DND-41 (cell line): Measurements from ENCODE around the gene DSCAML1.

Source experiments
- ATAC-seq: fragments of 200-7000 bp; cut with Tn5 transposase; 3 replicates; pipeline ENCODE4 v1.9.1; 2021; ENCODE audit warnings: low read depth; ENCODE audit not compliant: insufficient read depth
- DNase-seq: peaks from one replicate; pipeline ENCODE4 v3.0.0-alpha.2; 2020
- H2AFZ ChIP-seq: 2 replicates; pipeline ENCODE4 v1.6.0; 2012; ENCODE audit warnings: low read depth, low read length
- H3K27ac ChIP-seq: 2 replicates; pipeline ENCODE4 v1.5.1; 2012; ENCODE audit warnings: low read length, inconsistent platforms
- H3K27me3 ChIP-seq: fragments of 200-600 bp; sonication (generic); 2 replicates; pipeline ENCODE4 v1.6.0; 2012; ENCODE audit warnings: low read length, mild to moderate bottlenecking, inconsistent platforms; ENCODE audit not compliant: insufficient read depth, poor library complexity
- H3K36me3 ChIP-seq: 2 replicates; pipeline ENCODE4 v1.5.1; 2012; ENCODE audit warnings: low read length, inconsistent platforms; ENCODE audit not compliant: insufficient read depth
- H3K4me1 ChIP-seq: 2 replicates; pipeline ENCODE4 v1.5.1; 2012; ENCODE audit warnings: mild to moderate bottlenecking, low read length; ENCODE audit not compliant: insufficient read depth
- H3K4me2 ChIP-seq: 2 replicates; pipeline ENCODE4 v1.6.0; 2012; ENCODE audit warnings: mild to moderate bottlenecking, moderate library complexity, low read length, inconsistent platforms; ENCODE audit not compliant: insufficient read depth
- H3K4me3 ChIP-seq, 2 experiments: fragments of 200-600 bp in 1 of 2; shearing (Covaris generic) in 1 of 2; 2 replicates each; pipeline ENCODE4 v1.5.1; 2012 to 2016; ENCODE audit warnings: inconsistent platforms in 2 of 2, low read length in 2 of 2, mild to moderate bottlenecking in 2 of 2, low read depth in 1 of 2, moderate library complexity in 1 of 2
- H3K79me2 ChIP-seq: 2 replicates; pipeline ENCODE4 v1.6.0; 2012; ENCODE audit warnings: low read length, inconsistent platforms; ENCODE audit not compliant: insufficient read depth
- H3K9ac ChIP-seq: 2 replicates; pipeline ENCODE4 v1.6.0; 2012; ENCODE audit warnings: low read depth, mild to moderate bottlenecking, inconsistent platforms, low read length, moderate library complexity
- H3K9me3 ChIP-seq: 2 replicates; pipeline ENCODE4 v1.5.1; 2012; ENCODE audit warnings: low read length, moderate library complexity, mild to moderate bottlenecking, inconsistent platforms; ENCODE audit not compliant: insufficient read depth, severe bottlenecking
- H4K20me1 ChIP-seq: 2 replicates; pipeline ENCODE4 v1.6.0; 2012; ENCODE audit warnings: low read length; ENCODE audit not compliant: insufficient read depth
- EZH2 ChIP-seq: IDR thresholded peaks from 3 replicates; pipeline ENCODE4 v1.6.1; 2012; ENCODE audit warnings: borderline replicate concordance, low read depth, mild to moderate bottlenecking, moderate library complexity, low read length, inconsistent platforms; ENCODE audit not compliant: severe bottlenecking
- TF ChIP-seq, protein P1 (sequence below): IDR thresholded peaks from 2 replicates; pipeline ENCODE4 v1.5.1; 2012; ENCODE audit warnings: borderline replicate concordance, low read length, moderate library complexity, mild to moderate bottlenecking; ENCODE audit not compliant: poor library complexity, severe bottlenecking; ENCODE audit errors: extremely low read depth

DSCAML1 gene

DNA sequence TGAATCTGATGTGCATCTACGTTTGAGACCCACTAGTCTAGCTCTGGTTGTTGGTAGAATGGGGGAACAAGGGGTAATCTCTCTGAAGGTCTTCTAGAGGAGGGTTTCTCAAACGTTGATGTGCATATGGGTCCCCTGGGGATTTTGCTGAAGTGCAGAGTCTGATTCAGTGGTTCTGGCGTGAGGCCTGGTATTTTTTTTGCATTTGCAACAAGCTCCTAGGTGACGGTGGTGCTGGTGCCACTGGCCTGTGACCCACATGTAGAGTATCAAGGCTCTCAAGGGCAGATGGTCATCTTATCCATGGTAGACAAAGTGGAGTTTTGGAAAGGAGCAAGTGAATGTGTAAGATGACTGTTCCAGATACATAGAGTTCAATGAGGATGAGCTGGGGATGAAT, 372.2 kb downstream of the DSCAML1 start:
- Histone ChIP-seq H3K4me1 (no peaks in the 10 kb centered on the region), H2AFZ (no peak overlapping the region), H3K9ac (no peak overlapping the region), H3K4me3 (no peak overlapping the region), H3K36me3 (no peaks in the 10 kb centered on the region), H3K4me2 (no peak overlapping the region), H3K27me3 (no peaks in the 10 kb centered on the region), H3K27ac (no peak overlapping the region), H3K79me2 (no peaks in the 10 kb centered on the region), H4K20me1 (peaks cover 2% of the 10 kb centered on the region; the same call in 1 of the 2 replicates), H3K9me3 (no peaks in the 10 kb centered on the region)
- TF ChIP-seq EZH2, result no peak
- TF ChIP-seq, protein P1, sequence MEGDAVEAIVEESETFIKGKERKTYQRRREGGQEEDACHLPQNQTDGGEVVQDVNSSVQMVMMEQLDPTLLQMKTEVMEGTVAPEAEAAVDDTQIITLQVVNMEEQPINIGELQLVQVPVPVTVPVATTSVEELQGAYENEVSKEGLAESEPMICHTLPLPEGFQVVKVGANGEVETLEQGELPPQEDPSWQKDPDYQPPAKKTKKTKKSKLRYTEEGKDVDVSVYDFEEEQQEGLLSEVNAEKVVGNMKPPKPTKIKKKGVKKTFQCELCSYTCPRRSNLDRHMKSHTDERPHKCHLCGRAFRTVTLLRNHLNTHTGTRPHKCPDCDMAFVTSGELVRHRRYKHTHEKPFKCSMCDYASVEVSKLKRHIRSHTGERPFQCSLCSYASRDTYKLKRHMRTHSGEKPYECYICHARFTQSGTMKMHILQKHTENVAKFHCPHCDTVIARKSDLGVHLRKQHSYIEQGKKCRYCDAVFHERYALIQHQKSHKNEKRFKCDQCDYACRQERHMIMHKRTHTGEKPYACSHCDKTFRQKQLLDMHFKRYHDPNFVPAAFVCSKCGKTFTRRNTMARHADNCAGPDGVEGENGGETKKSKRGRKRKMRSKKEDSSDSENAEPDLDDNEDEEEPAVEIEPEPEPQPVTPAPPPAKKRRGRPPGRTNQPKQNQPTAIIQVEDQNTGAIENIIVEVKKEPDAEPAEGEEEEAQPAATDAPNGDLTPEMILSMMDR, result no peak
- DNase-seq (no peak), ATAC-seq (no peak)

DNA sequence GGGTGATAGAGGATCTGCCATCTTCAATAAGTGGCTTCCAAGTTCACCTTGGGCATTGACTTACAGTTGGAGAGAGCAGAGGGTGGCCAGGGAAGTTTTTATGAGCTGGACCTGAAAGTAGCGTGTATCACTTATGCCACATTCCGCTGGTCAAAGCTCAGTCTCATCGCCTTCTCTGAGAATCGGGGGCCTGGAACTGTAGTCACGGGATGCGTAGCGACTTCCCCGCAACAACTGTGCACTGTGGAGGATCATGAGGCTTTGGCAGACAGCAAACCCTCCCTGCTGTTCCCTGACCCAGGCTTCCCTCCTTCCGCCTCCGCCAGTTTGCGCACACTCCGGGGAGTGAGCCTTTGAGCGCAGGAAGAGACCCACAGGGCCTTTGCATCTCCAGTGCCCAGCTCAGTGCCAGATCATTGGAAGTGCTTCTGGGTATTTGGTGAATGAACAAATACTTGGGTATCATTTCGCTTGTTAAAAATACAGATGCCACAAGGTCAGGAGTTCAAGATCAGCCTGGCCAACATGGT, 373.9 kb downstream of the DSCAML1 start:
- H3K27me3 ChIP-seq, result no peaks in the 10 kb centered on the region
- no peak for TF ChIP-seq EZH2
- TF ChIP-seq, protein P1, result no peak
- no peak overlapping the region for H3K4me2 ChIP-seq
- H3K79me2 ChIP-seq, result no peaks in the 10 kb centered on the region
- no peaks in the 10 kb centered on the region for H3K4me1 ChIP-seq
- peaks cover 2% of the 10 kb centered on the region; the same call in 1 of the 2 replicates for H4K20me1 ChIP-seq
- H2AFZ ChIP-seq, result no peak overlapping the region
- H3K9me3 ChIP-seq, result no peaks in the 10 kb centered on the region
- ATAC-seq, result no peak
- no peak overlapping the region for H3K9ac ChIP-seq
- no peak for DNase-seq
- H3K4me3 ChIP-seq, result no peak overlapping the region
- H3K27ac ChIP-seq, result no peak overlapping the region
- H3K36me3 ChIP-seq, result no peaks in the 10 kb centered on the region

GRCh38 chr11:117421476-117421875, 375.5 kb downstream of the DSCAML1 start:
- no peak for DNase-seq
- H3K9me3 ChIP-seq, result no peaks in the 10 kb centered on the region
- H3K4me1 ChIP-seq, result no peaks in the 10 kb centered on the region
- ATAC-seq, result no peak
- H3K27me3 ChIP-seq, result no peaks in the 10 kb centered on the region
- H3K79me2 ChIP-seq, result no peaks in the 10 kb centered on the region
- no peak overlapping the region for H3K4me2 ChIP-seq
- H3K27ac ChIP-seq, result no peak overlapping the region
- no peak overlapping the region for H2AFZ ChIP-seq
- H3K4me3 ChIP-seq, result no peak overlapping the region
- no peaks in the 10 kb centered on the region for H3K36me3 ChIP-seq
- TF ChIP-seq, protein P1, result no peak
- no peak for TF ChIP-seq EZH2
- no peaks in the 10 kb centered on the region for H4K20me1 ChIP-seq
- H3K9ac ChIP-seq, result no peak overlapping the region

GRCh38 chr11:117421041-117421440, 376.0 kb downstream of the DSCAML1 start:
- Histone ChIP-seq H3K9me3 (no peaks in the 10 kb centered on the region), H3K27ac (no peak overlapping the region), H3K4me2 (no peak overlapping the region), H3K9ac (no peak overlapping the region), H3K79me2 (no peaks in the 10 kb centered on the region), H3K36me3 (no peaks in the 10 kb centered on the region), H3K27me3 (no peaks in the 10 kb centered on the region), H3K4me3 (no peak overlapping the region), H2AFZ (no peak overlapping the region), H4K20me1 (no peaks in the 10 kb centered on the region), H3K4me1 (no peaks in the 10 kb centered on the region)
- ATAC-seq (no peak), DNase-seq (no peak)
- TF ChIP-seq, protein P1, result no peak
- no peak for TF ChIP-seq EZH2
